Measurements from ENCODE around the gene MEST. TPM values are rescaled to one million over a fixed set of nuclear protein-coding genes. Genes with fewer than 3 reads are reported as not detected.
A peak's percentile ranks its signal among the peaks of the same experiment; 100 is the strongest.

Gene MEST
- total RNA-seq, 1 donor from 2014 or later, result 42.0 TPM

DNA sequence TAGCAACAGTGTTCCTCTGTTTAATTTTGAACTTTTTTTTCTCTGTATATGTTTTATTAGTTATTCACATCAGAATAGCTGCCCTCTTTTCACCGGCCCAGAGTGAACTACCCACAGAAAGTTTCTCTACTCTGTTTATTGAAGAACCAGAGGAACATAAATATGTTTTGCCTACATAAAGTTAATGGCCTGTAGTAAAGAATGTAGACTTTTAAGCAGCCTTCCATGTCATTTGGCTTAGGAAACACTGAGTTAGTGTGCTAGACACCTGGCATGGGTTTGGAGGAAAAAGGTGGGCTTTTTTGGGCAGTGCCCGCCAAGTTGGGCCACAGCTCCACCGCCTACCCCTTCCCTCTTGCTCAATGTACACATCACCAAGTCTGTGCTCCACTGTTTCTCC is 8.9 kb upstream of the MEST start:
- H3K4me3 ChIP-seq (ENCODE audit: low read depth, low read length), result no peak overlapping the region
- TF ChIP-seq, protein P1, sequence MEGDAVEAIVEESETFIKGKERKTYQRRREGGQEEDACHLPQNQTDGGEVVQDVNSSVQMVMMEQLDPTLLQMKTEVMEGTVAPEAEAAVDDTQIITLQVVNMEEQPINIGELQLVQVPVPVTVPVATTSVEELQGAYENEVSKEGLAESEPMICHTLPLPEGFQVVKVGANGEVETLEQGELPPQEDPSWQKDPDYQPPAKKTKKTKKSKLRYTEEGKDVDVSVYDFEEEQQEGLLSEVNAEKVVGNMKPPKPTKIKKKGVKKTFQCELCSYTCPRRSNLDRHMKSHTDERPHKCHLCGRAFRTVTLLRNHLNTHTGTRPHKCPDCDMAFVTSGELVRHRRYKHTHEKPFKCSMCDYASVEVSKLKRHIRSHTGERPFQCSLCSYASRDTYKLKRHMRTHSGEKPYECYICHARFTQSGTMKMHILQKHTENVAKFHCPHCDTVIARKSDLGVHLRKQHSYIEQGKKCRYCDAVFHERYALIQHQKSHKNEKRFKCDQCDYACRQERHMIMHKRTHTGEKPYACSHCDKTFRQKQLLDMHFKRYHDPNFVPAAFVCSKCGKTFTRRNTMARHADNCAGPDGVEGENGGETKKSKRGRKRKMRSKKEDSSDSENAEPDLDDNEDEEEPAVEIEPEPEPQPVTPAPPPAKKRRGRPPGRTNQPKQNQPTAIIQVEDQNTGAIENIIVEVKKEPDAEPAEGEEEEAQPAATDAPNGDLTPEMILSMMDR (conservative IDR thresholded peaks at IDR 0.05; ENCODE audit: low read depth, low read length), result no peak
- no peak for DNase-seq (ENCODE audit: low read depth)

DNA sequence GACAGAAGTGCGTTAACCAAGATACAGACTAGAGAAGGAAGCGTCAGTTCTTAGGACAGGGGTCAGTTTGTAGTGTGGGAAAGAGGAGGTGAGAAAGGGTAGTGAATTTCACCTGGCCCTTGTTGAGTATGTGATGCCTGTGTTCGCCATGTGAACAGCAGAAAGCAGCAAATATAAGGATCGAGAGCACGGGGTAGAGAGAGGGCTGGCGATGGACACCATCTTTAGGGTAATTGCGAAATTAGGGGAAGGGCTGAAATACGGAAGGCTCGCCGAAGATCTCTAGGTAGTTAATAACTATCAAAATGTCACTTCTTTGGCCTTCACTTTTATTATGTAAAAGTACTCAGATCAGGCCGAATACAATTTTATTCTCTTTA is 6.2 kb upstream of the MEST start:
- no peak for DNase-seq (ENCODE audit: low read depth)
- H3K4me3 ChIP-seq (ENCODE audit: low read depth, low read length), result no peak overlapping the region
- TF ChIP-seq, protein P1 (conservative IDR thresholded peaks at IDR 0.05; ENCODE audit: low read depth, low read length), result no peak

DNA sequence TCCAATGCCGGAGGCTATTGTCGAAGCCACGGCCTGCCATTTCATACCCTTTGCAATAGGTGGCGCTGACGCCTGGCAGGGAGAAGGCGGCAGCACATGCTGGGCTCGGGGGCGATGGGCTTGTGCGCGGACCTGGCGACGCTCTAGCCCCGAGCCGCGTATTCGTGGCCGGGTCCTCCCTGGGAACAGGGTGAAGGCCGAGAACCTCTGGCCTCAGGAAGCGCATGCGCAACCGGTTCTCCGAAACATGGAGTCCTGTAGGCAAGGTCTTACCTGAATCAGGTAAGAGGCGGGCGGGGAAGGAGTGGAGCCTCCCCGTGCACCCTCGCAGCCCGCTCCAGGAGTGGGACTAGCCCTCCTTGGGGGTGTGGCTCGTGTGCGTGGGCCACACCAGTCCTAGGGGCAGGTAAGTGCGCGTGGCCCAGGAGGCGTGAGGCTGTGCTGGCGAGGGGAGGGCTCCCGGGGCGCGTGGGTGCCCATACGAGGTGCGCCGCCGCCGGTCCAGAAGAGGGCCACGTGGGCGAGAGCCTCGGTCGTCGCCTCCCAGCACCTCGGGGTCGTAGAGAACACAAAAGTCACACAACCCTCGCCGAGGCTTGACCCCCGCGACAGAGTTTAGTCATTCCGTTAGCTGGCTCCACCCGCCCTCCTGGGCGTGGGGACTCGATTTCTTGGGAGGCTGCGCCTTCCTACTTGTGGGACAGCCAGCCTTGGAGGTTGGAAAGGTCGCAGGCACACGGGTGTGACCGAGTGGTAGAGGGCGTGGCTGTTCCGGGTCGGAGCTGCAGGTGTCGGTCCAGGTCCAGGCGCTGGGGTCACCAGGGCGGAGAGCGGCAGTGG is 5.6 kb upstream of the MEST start:
- peak overlapping the region; percentile 40 for H3K4me3 ChIP-seq (ENCODE audit: low read depth, low read length)
- no peak for DNase-seq (ENCODE audit: low read depth)
- TF ChIP-seq, protein P1 (conservative IDR thresholded peaks at IDR 0.05; ENCODE audit: low read depth, low read length), result peak; percentile 59

DNA sequence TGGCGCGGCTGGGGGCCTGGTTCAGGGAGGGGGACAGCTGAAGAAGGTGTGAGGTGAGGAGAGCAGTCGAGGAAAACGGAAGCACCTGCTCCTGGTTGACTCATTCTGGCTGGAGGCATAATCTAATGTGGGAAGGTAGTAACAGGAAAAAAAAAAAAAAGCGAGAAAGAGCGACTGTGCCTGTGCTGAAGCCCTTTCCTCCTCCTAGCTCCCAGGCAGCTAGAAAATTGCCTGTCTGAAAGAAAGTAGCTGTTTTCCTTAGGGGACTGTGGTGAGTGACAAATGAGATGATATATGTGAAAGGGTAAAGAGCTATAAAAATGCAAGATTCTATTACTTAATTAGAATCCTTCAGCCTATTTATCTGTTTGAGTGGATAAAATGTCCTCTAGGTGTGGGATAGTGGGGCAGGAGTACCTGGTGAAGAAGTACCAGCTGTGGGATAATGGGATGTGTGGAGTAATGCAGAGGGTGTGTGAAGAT is 4.9 kb upstream of the MEST start:
- DNase-seq (ENCODE audit: low read depth), result peak; percentile 18
- TF ChIP-seq, protein P1 (conservative IDR thresholded peaks at IDR 0.05; ENCODE audit: low read depth, low read length), result no peak
- peak overlapping the region; percentile 40 for H3K4me3 ChIP-seq (ENCODE audit: low read depth, low read length)

DNA sequence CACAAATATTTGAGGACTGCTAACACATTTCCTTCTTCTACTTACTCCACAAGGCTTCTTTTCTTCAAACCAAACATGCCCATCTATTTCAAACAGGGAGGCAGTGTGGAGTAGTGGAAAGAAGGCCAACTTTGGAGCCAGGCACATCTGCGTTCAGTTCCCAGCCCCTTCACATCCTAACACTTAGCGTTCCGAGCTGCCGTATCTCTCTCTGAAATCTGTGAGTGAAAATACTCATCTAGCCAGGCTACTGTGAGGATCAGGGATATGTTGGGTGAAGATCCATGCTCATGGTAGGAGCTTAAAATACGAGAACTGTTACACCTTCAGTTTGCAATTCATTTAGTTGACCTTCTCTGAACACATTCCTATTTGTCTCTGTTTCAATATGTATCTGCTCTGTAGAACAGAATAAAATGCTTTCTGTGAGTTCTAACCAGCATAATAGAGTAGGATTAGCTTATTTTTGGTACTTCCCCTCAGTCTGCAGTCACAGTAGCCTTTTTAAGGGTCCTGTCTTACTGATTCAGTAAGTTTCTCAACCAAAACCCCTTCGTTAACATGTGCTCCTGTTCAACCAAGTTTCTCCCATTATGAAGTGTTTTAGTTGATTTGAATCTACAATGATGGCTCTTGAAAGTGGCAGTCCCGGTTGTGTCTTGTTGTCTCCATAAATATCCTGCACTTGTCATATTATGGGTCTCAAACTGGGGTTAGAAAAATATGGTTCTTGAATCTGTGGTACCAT is 3.3 kb upstream of the MEST start:
- no peak for DNase-seq (ENCODE audit: low read depth)
- no peak overlapping the region for H3K4me3 ChIP-seq (ENCODE audit: low read depth, low read length)

DNA sequence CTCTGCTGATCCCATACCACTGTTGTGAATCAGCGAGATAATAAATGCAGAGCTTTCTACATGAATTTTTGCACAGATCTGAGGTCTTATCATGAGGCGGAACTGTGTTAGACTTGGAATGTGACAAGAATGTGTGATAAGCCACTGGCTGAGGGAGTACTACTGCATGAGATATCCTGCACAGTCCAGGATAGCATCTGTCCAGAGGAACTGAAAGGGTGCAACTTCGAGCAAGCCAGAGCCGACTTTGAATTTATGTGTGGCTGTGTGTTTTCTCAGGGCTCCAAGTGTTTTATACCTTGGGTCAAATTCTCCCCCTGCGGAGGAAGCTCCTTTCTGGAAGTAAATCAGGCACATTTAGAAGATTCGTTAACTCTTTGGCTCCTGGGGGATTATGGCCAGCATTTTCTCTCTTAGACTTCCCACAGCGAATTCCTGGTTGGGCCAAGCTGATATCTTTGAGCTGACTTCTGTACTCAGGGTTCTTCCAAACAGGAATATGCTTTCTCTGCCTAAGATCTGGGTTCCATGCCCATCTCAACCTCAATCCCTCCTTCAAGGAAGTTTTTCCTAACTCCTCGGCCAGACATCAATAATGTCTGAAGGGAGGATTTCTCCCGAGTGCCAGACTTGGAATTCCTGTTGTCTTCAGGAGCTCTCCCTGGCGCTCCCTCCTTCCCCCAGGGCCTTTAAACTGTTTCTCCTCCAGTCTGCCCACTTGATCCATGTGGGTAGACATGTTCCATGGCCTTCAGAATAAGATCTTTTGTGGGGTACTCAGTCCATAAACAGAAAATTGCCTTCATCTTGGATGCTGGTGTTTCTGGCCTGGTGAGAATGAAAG is 2.5 kb upstream of the MEST start:
- TF ChIP-seq, protein P1 (conservative IDR thresholded peaks at IDR 0.05; ENCODE audit: low read depth, low read length), result no peak
- H3K4me3 ChIP-seq (ENCODE audit: low read depth, low read length), result no peak overlapping the region
- DNase-seq (ENCODE audit: low read depth), result no peak

More for the DNA sequence above, 3.3 kb upstream of the MEST start:
- TF ChIP-seq, protein P1 (conservative IDR thresholded peaks at IDR 0.05; ENCODE audit: low read depth, low read length), result no peak

All from epithelial cell of proximal tubule (primary cell).